Progenitor cell of endocrine pancreas (in vitro differentiated cells): ENCODE results near the gene FASLG. TPM values are rescaled to one million over a fixed set of nuclear protein-coding genes. Genes with fewer than 3 reads are reported as not detected.

ENCODE experiments used
- DNase-seq: peaks from one replicate; pipeline ENCODE4 v3.0.0; 2021; ENCODE audit warnings: low spot score; ENCODE audit not compliant: unreplicated experiment
- H3K27ac Mint-ChIP-seq: 2 replicates; pipeline ENCODE4 v1.8.0; 2021; ENCODE audit warnings: mild to moderate bottlenecking, moderate library complexity, mixed read lengths
- H3K27me3 Mint-ChIP-seq: 2 replicates; pipeline ENCODE4 v1.8.0; 2021; ENCODE audit warnings: mixed read lengths
- H3K36me3 Mint-ChIP-seq: 2 replicates; pipeline ENCODE4 v1.8.0; 2022; ENCODE audit warnings: mixed read lengths; ENCODE audit not compliant: insufficient read depth
- H3K4me1 Mint-ChIP-seq: 2 replicates; pipeline ENCODE4 v1.8.0; 2021; ENCODE audit warnings: low read depth, mixed read lengths
- H3K4me3 Mint-ChIP-seq: 2 replicates; pipeline ENCODE4 v1.8.0; 2021; ENCODE audit warnings: low read depth, mild to moderate bottlenecking, moderate library complexity, mixed read lengths
- H3K9me3 Mint-ChIP-seq: 2 replicates; pipeline ENCODE4 v1.8.0; 2021; ENCODE audit warnings: low read depth, mixed read lengths
- CTCF ChIP-seq: fragments of 200-600 bp; sonication (generic); IDR thresholded peaks from one replicate; pipeline ENCODE4 v1.5.0; 2021; ENCODE audit warnings: antibody characterized with exemption, mild to moderate bottlenecking; ENCODE audit not compliant: unreplicated experiment
- total RNA-seq: library from RNA; stranded (reverse); gene quantifications from 2 replicates; pipeline ENCODE4 v1.2.1, GENCODE V29; 2021

The FASLG gene
- total RNA-seq, 1 donor from 2014 or later: not detected

DNA sequence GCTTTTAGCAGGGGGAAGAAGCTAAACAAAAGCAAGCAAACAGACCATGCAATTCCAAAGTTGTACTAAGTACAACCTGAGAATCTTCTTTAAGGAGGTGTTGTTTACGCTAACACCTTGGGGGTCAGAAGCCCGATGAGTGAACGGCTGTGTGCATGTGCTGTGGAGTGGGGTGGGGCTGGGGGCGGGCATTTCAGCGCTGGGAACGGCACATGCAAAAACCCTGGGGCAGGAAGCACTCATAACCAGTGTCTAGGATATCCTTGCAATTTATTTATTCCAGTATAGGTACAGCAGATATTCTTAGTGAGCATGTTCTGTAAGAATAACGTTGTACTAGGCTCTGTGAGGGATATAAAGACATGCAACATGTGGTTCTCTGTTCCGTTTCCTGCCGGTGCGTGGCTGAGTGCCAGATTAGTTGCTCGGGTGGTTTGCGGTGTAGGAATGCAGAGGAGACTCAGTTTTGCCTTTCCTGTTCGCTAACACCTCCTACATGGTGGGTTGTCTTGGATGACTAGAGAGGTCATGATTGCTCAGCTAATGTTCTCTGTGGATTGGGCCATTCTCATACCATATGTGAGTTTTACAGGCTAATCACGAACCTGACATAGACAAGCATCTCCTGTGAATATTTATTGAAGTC is 3.7 kb downstream of the FASLG start:
- peaks cover 4% of the 10 kb centered on the region for H3K27me3 Mint-ChIP-seq
- no peak for TF ChIP-seq CTCF
- no peaks in the 10 kb centered on the region for H3K9me3 Mint-ChIP-seq
- H3K4me1 Mint-ChIP-seq: no peaks in the 10 kb centered on the region
- no peak overlapping the region for H3K4me3 Mint-ChIP-seq
- no peaks in the 10 kb centered on the region for H3K36me3 Mint-ChIP-seq
- no peak for DNase-seq
- no peak overlapping the region for H3K27ac Mint-ChIP-seq

GRCh38 chr1:172663732-172664131 is 4.8 kb downstream of the FASLG start:
- H3K9me3 Mint-ChIP-seq: no peaks in the 10 kb centered on the region
- DNase-seq: no peak
- H3K36me3 Mint-ChIP-seq: no peaks in the 10 kb centered on the region
- H3K27me3 Mint-ChIP-seq: peaks cover 4% of the 10 kb centered on the region
- no peak for TF ChIP-seq CTCF
- no peaks in the 10 kb centered on the region for H3K4me1 Mint-ChIP-seq
- no peak overlapping the region for H3K4me3 Mint-ChIP-seq
- H3K27ac Mint-ChIP-seq: no peak overlapping the region

- Mint-ChIP-seq H3K27ac (no peak overlapping the region), H3K9me3 (no peaks in the 10 kb centered on the region), H3K27me3 (peaks cover 4% of the 10 kb centered on the region), H3K4me1 (no peaks in the 10 kb centered on the region), H3K4me3 (no peak overlapping the region), H3K36me3 (no peaks in the 10 kb centered on the region)
- no peak for DNase-seq
- no peak for TF ChIP-seq CTCF
Measured at GRCh38 chr1:172668097-172668496, 9.2 kb downstream of the FASLG start.

- no peak for TF ChIP-seq CTCF
- H3K9me3 Mint-ChIP-seq: no peaks in the 10 kb centered on the region
- H3K4me1 Mint-ChIP-seq: no peaks in the 10 kb centered on the region
- no peak for DNase-seq
- no peaks in the 10 kb centered on the region for H3K27me3 Mint-ChIP-seq
- no peak overlapping the region for H3K4me3 Mint-ChIP-seq
- H3K27ac Mint-ChIP-seq: no peak overlapping the region
- no peaks in the 10 kb centered on the region for H3K36me3 Mint-ChIP-seq
Measured at GRCh38 chr1:172669011-172669410, 10.1 kb downstream of the FASLG start.

DNA sequence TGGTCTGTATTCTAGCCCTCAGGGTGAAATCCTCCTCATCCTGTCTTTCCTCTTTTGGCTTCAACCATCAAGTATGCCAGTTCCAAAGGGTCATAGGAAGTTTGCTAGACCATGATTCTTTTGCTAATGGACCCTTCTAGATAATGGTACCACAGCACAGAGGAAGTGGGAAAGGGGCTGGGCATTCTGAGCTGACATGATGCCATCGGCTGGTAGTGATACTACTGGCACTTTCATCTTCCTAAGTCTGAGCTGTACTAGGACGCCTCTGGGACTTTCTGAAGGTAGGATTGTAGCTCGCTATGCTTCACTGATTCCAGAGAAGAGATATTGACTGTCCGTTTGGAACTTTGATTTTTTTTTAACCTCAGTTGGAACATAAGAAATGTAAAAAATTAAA is 11.4 kb downstream of the FASLG start:
- H3K27me3 Mint-ChIP-seq: no peaks in the 10 kb centered on the region
- H3K4me3 Mint-ChIP-seq: no peak overlapping the region
- no peak overlapping the region for H3K27ac Mint-ChIP-seq

More for the DNA sequence above, 11.4 kb downstream of the FASLG start:
- no peaks in the 10 kb centered on the region for H3K9me3 Mint-ChIP-seq
- no peaks in the 10 kb centered on the region for H3K4me1 Mint-ChIP-seq
- DNase-seq: no peak
- H3K36me3 Mint-ChIP-seq: no peaks in the 10 kb centered on the region
- TF ChIP-seq CTCF: no peak
